ENCODE measurements around the gene TLL2. TPM values are rescaled to one million over a fixed set of nuclear protein-coding genes. Genes with fewer than 3 reads are reported as not detected.

The TLL2 gene
- total and polyA plus RNA-seq, 2 of the 4 experiments (the other 2 are of a cell fraction), result under 0.01 to 0.05 TPM

- Histone ChIP-seq H2BK20ac (ENCODE audit: low read depth, low read length) (no peak overlapping the region), H3K18ac (ENCODE audit: low read depth, low read length) (no peak overlapping the region), H3K14ac (replicated peaks; ENCODE audit: low read depth, low read length) (no peak overlapping the region), H2AFZ (replicated peaks; ENCODE audit: low read length, poor library complexity) (no peak overlapping the region), H2BK15ac (ENCODE audit: low read depth, low read length) (no peak overlapping the region), H2AK9ac (replicated peaks; ENCODE audit: low read depth, low read length, poor library complexity) (no peak overlapping the region), H3K4ac (ENCODE audit: low read depth, low read length) (no peak overlapping the region), H3K9ac (ENCODE audit: low read depth, low read length) (no peak overlapping the region), H2AK5ac (ENCODE audit: low read depth, low read length) (no peak overlapping the region), H4K5ac (ENCODE audit: low read depth, low read length) (no peak overlapping the region), H4K8ac (ENCODE audit: low read depth in 2 of 2, low read length in 2 of 2) (no peak overlapping the region), H3K4me1 (ENCODE audit: control insufficient read depth, insufficient read depth, low read length) (no peaks in the 10 kb centered on the region), H3K56ac (ENCODE audit: extremely low read depth, insufficient read depth, low read length) (no peak overlapping the region), H3K79me1 (ENCODE audit: low read depth in 1 of 2, low read length in 2 of 2) (no peaks in the 10 kb centered on the region), H3K27me3 (ENCODE audit: control insufficient read depth, insufficient read depth, low read length) (no peaks in the 10 kb centered on the region), H3K9me1 (ENCODE audit: insufficient read depth, low read length) (no peaks in the 10 kb centered on the region), H3K27ac (ENCODE audit: insufficient read depth, low read length) (no peak overlapping the region), H3K36me3 (ENCODE audit: control insufficient read depth, insufficient read depth, low read length) (no peaks in the 10 kb centered on the region), H4K20me1 (ENCODE audit: insufficient read depth, low read length) (no peaks in the 10 kb centered on the region), H4K91ac (ENCODE audit: insufficient read depth, low read depth, low read length) (no peak overlapping the region), H2BK5ac (ENCODE audit: low read depth, low read length, poor library complexity, severe bottlenecking) (no peak overlapping the region), H3K4me2 (ENCODE audit: low read depth, low read length) (no peak overlapping the region), H2BK120ac (ENCODE audit: low read depth, low read length) (no peak overlapping the region), H3K9me3 (ENCODE audit: control insufficient read depth, insufficient read depth, low read length) (no peaks in the 10 kb centered on the region), H3K23ac (ENCODE audit: low read depth, low read length) (no peak overlapping the region), H3K4me3 (ENCODE audit: insufficient read depth, low read depth, low read length) (no peak overlapping the region)
- ATAC-seq (ENCODE audit: low read depth) (no peak), DNase-seq (no peak)
- no CpG with 5 or more reads among the region's 10 CpGs for WGBS, 2 experiments (ENCODE audit: extremely low coverage in 2 of 2, insufficient read length in 1 of 2)
- BruUV-seq (replicated peaks), result no TSS peak
- dilution Hi-C loops (cut with HindIII; ENCODE audit: low sequenced_read_pairs, unreplicated experiment) (no loop called here), in situ Hi-C loops (cut with MboI; ENCODE audit: low sequenced_read_pairs) (no loop called here), intact Hi-C loops (cut with micrococcal nuclease) (no loop called here)
- CTCF ChIA-PET, result no interaction called here
- POLR2A ChIA-PET (ENCODE audit: unreplicated experiment), result no interaction called here
- no peak for TF ChIP-seq SMC3 (IDR thresholded peaks at IDR 0.05; ENCODE audit: low read depth, low read length)
- TF ChIP-seq BHLHE40 (IDR thresholded peaks at IDR 0.05; ENCODE audit: low read depth, low read length), result no peak
- no peak for TF ChIP-seq RAD21 (IDR thresholded peaks at IDR 0.05; ENCODE audit: low read length)
- no peak for TF ChIP-seq CEBPB (IDR thresholded peaks at IDR 0.05; ENCODE audit: low read depth, low read length)
- no peak for TF ChIP-seq RCOR1 (IDR thresholded peaks at IDR 0.05; ENCODE audit: insufficient replicate concordance, low read length)
- TF ChIP-seq RFX5 (IDR thresholded peaks at IDR 0.05; ENCODE audit: low read depth, low read length), result no peak
- TF ChIP-seq USF2 (IDR thresholded peaks at IDR 0.05; ENCODE audit: low read depth, low read length), result no peak
- TF ChIP-seq FOS (IDR thresholded peaks at IDR 0.05; ENCODE audit: low read depth, low read length), result no peak
- no peak for TF ChIP-seq MAFK (IDR thresholded peaks at IDR 0.05; ENCODE audit: low read depth, low read length)
- TF ChIP-seq MAZ (IDR thresholded peaks at IDR 0.05; ENCODE audit: borderline replicate concordance, low read depth, low read length), result no peak
- no peak for TF ChIP-seq MXI1 (IDR thresholded peaks at IDR 0.05; ENCODE audit: borderline replicate concordance, low read depth, low read length)
- no peak for TF ChIP-seq CHD1 (IDR thresholded peaks at IDR 0.05; ENCODE audit: low read depth, low read length)
- no peak for TF ChIP-seq POLR2A (IDR thresholded peaks at IDR 0.05; ENCODE audit: low read depth, low read length)
- no peak for TF ChIP-seq ELK1 (IDR thresholded peaks at IDR 0.05; ENCODE audit: borderline replicate concordance, low read depth, low read length)
- TF ChIP-seq NFE2L2 (IDR thresholded peaks at IDR 0.05; ENCODE audit: low read depth, low read length), result no peak
These were observed 73.1 kb downstream of the TLL2 start for GRCh38 chr10:96440361-96441292.
